HFFc6 (cell line): ENCODE results near the gene TCERG1L. TPM values are rescaled to one million over a fixed set of nuclear protein-coding genes. Genes with fewer than 3 reads are reported as not detected.

Experiments
- DNase-seq: peaks from one replicate; pipeline ENCODE4 v3.0.0-alpha.2; 2018
- H3K27ac Mint-ChIP-seq: 2 replicates; pipeline ENCODE4 v1.8.0; 2020; ENCODE audit warnings: mild to moderate bottlenecking, mixed read lengths
- H3K27me3 Mint-ChIP-seq: 2 replicates; pipeline ENCODE4 v1.8.0; 2021; ENCODE audit warnings: mild to moderate bottlenecking, moderate library complexity, mixed read lengths; ENCODE audit not compliant: insufficient read depth
- H3K36me3 Mint-ChIP-seq: 2 replicates; pipeline ENCODE4 v1.8.0; 2021; ENCODE audit warnings: low read depth, mixed read lengths
- H3K4me1 Mint-ChIP-seq: 2 replicates; pipeline ENCODE4 v1.8.0; 2020; ENCODE audit warnings: low read depth, mixed read lengths
- H3K4me3 Mint-ChIP-seq: 2 replicates; pipeline ENCODE4 v1.8.0; 2020; ENCODE audit warnings: mild to moderate bottlenecking, moderate library complexity, mixed read lengths
- H3K9me3 Mint-ChIP-seq: 2 replicates; pipeline ENCODE4 v1.8.0; 2020; ENCODE audit warnings: mild to moderate bottlenecking, mixed read lengths
- CTCF ChIP-seq: fragments of 200-600 bp; sonication (generic); IDR thresholded peaks from 2 replicates; pipeline ENCODE4 v1.5.0; 2021; ENCODE audit warnings: antibody characterized with exemption, mild to moderate bottlenecking
- total RNA-seq, 6 experiments: library from RNA; stranded (reverse); fragmentation: NEBNext Ultra II Directional; extraction: Animal tissue kit (Norgen Biotek cat#: 25700); gene quantifications; 2 replicates in 1 of 6; 3 replicates in 5 of 6; pipeline ENCODE4 v1.2.3, GENCODE V29; 2021

Gene TCERG1L
- total RNA-seq, 6 experiments from 2014 or later: 0.09 TPM; not detected in 5

GRCh38 chr10:131088619-131089018, 222.9 kb downstream of the TCERG1L start:
- peaks cover 60% of the 10 kb centered on the region for H3K9me3 Mint-ChIP-seq

GRCh38 chr10:131087464-131088215, 223.9 kb downstream of the TCERG1L start:
- peaks cover 5% of the 10 kb centered on the region; the same call in 1 of the 2 replicates for H3K27me3 Mint-ChIP-seq
- H3K4me3 Mint-ChIP-seq: no peak overlapping the region
- peaks cover 64% of the 10 kb centered on the region for H3K9me3 Mint-ChIP-seq

More at GRCh38 chr10:131088619-131089018, 222.9 kb downstream of the TCERG1L start:
- peaks cover 2% of the 10 kb centered on the region; the same call in 1 of the 2 replicates for H3K4me1 Mint-ChIP-seq
- DNase-seq: no peak
- H3K27me3 Mint-ChIP-seq: peaks cover 5% of the 10 kb centered on the region; the same call in 1 of the 2 replicates
- H3K36me3 Mint-ChIP-seq: peaks cover under 1% of the 10 kb centered on the region; the same call in 1 of the 2 replicates
- no peak overlapping the region for H3K27ac Mint-ChIP-seq
- H3K4me3 Mint-ChIP-seq: no peak overlapping the region
- TF ChIP-seq CTCF: no peak

GRCh38 chr10:131086511-131086910, 225.0 kb downstream of the TCERG1L start:
- Mint-ChIP-seq H3K4me1 (no peaks in the 10 kb centered on the region), H3K4me3 (no peak overlapping the region), H3K27ac (no peak overlapping the region), H3K27me3 (peaks cover 5% of the 10 kb centered on the region; the same call in 1 of the 2 replicates), H3K9me3 (peaks cover 70% of the 10 kb centered on the region), H3K36me3 (peaks cover 4% of the 10 kb centered on the region)
- TF ChIP-seq CTCF: no peak
- DNase-seq: no peak

More at GRCh38 chr10:131087464-131088215, 223.9 kb downstream of the TCERG1L start:
- no peak overlapping the region for H3K27ac Mint-ChIP-seq
- no peak for TF ChIP-seq CTCF
- DNase-seq: no peak
- H3K36me3 Mint-ChIP-seq: peaks cover 4% of the 10 kb centered on the region
- no peaks in the 10 kb centered on the region for H3K4me1 Mint-ChIP-seq

GRCh38 chr10:131086094-131086493, 225.4 kb downstream of the TCERG1L start:
- no peak for TF ChIP-seq CTCF
- H3K4me1 Mint-ChIP-seq: no peaks in the 10 kb centered on the region
- H3K9me3 Mint-ChIP-seq: peaks cover 71% of the 10 kb centered on the region
- peaks cover 5% of the 10 kb centered on the region; the same call in 1 of the 2 replicates for H3K27me3 Mint-ChIP-seq
- no peak for DNase-seq
- no peak overlapping the region for H3K27ac Mint-ChIP-seq
- peaks cover 4% of the 10 kb centered on the region for H3K36me3 Mint-ChIP-seq
- no peak overlapping the region for H3K4me3 Mint-ChIP-seq

- peaks cover 4% of the 10 kb centered on the region for H3K36me3 Mint-ChIP-seq
- H3K27ac Mint-ChIP-seq: no peak overlapping the region
- H3K4me3 Mint-ChIP-seq: no peak overlapping the region
- no peak for DNase-seq
- no peak for TF ChIP-seq CTCF
- no peaks in the 10 kb centered on the region for H3K4me1 Mint-ChIP-seq
- peaks cover 5% of the 10 kb centered on the region; the same call in 1 of the 2 replicates for H3K27me3 Mint-ChIP-seq
- H3K9me3 Mint-ChIP-seq: peaks cover 74% of the 10 kb centered on the region
Observed at GRCh38 chr10:131085091-131085860, 226.2 kb downstream of the TCERG1L start.
